Ovary (tissue), 9 donors: ENCODE data around the gene ARHGAP11A. TPM values are rescaled to one million over a fixed set of nuclear protein-coding genes. Genes with fewer than 3 reads are reported as not detected.

Source experiments
- DNase-seq, 5 donors: peaks; one replicate each; pipeline ENCODE4 v3.0.0-alpha.2; 2019 to 2020
- H3K27ac ChIP-seq, 2 donors: fragments of 200-600 bp; one replicate each; pipeline versions ENCODE4 v1.5.1 to v1.8.0; 2019 to 2022
- H3K27me3 ChIP-seq: fragments of 200-600 bp; one replicate; pipeline ENCODE4 v1.8.0; 2022
- H3K36me3 ChIP-seq: fragments of 200-600 bp; sonication (generic); one replicate; pipeline ENCODE4 v1.5.1; 2019
- H3K4me1 ChIP-seq: one replicate; pipeline ENCODE4 v1.8.1; 2013; ENCODE audit warnings: mild to moderate bottlenecking, moderate library complexity; ENCODE audit not compliant: insufficient read depth
- H3K4me3 ChIP-seq: fragments of 200-600 bp; sonication (generic); one replicate; pipeline ENCODE4 v1.5.1; 2017
- H3K9me3 ChIP-seq, 2 donors: fragments of 200-600 bp in 1 of 2; sonication (generic) in 1 of 2; one replicate each; pipeline versions ENCODE4 v1.5.1 to v1.8.1; 2013 to 2019; ENCODE audit warnings: mild to moderate bottlenecking in 1 of 2, moderate library complexity in 1 of 2
- CTCF ChIP-seq, 3 donors: fragments of 450-650 bp in 2 of 3; fragments of 200-600 bp in 1 of 3; IDR thresholded peaks; one replicate each; pipeline versions ENCODE4 v1.5.1 to v1.8.0; 2016 to 2022; ENCODE audit warnings: antibody characterized with exemption in 3 of 3, mild to moderate bottlenecking in 1 of 3
- EP300 ChIP-seq: sonication (generic); formaldehyde crosslinking; IDR thresholded peaks from one replicate; pipeline ENCODE4 v1.6.1; 2017; ENCODE audit warnings: antibody characterized with exemption
- POLR2A ChIP-seq: fragments of 450-650 bp; IDR thresholded peaks from one replicate; pipeline ENCODE4 v1.6.1; 2017; ENCODE audit warnings: antibody characterized with exemption, mild to moderate bottlenecking, moderate library complexity
- WGBS, 3 donors: extraction: QIAGEN DNeasy Blood & Tissue Kit in 1 of 3; methylation state at CpG; one replicate each; pipeline versions ENCODE4 v1.1.5 to v1.1.7; 2013 to 2017; 5-methylcytosine and 5-hydroxymethylcytosine counted together
- intact Hi-C, 4 donors: fragments of 100-400 bp; cut with DNase I; formaldehyde crosslinking; loops; one replicate each; pipeline versions ENCODE4 v1.11.0 to v1.15.1; 2022 to 2023
- polyA plus RNA-seq, 2 donors: library from polyadenylated mRNA; stranded (reverse); fragments of 200-250 nt in 1 of 2; fragments of 350-450 nt in 1 of 2; fragmentation: Illumina TruSeq in 1 of 2; extraction: RNeasy Lipid Tissue Mini Kit (QIAGEN cat#74804) in 1 of 2; gene quantifications; one replicate each; pipeline ENCODE4 v1.2.3, GENCODE V29; 2013 to 2014
- total RNA-seq, 7 donors: library from RNA; depleted of rRNA in 2 of 7; stranded (reverse); fragments of >200 nt in 2 of 7; fragmentation: NEBNext Ultra II Directional in 3 of 7; extraction: Animal tissue kit (Norgen Biotek cat#: 25700) in 3 of 7; gene quantifications; one replicate each; pipeline versions ENCODE4 v1.1.0 to v1.2.4, GENCODE V29; 2016 to 2023
- donor health status: DM: no; HTN: no; CAD: no; lungs with moderate emphysema.
- donor health status: DM: no; HTN: no; CAD: no.
- donor health status: Bipolar disorder and iron deficiency.
- donor health status: DM: yes; HTN: yes; CAD: no.
- donor health status: DM: no; HTN: no; CAD: no.
- donor health status: DM: yes; HTN: yes; CAD: no.

ARHGAP11A gene
- total and polyA plus RNA-seq, 9 donors: 0.48 to 3.1 (median 1.1) TPM

GRCh38 chr15:32657198-32657883 lies 42.0 kb downstream of the ARHGAP11A start:
- TF ChIP-seq CTCF (IDR thresholded peaks at IDR 0.05) (no peak), POLR2A (no peak), EP300 (no peak)
- 65 to 78% (median 76%) methylated on average over 5 of the region's 5 CpGs for WGBS, 3 donors

GRCh38 chr15:32657941-32658340 lies 42.6 kb downstream of the ARHGAP11A start:
- no peaks in the 10 kb centered on the region for H3K4me1 ChIP-seq
- WGBS, 3 donors: 83 to 88% (median 83%) methylated on average over 2 of the region's 2 CpGs
- H3K4me3 ChIP-seq: no peak overlapping the region
- intact Hi-C loops: no loop called here
- H3K27ac ChIP-seq: no peak overlapping the region
- no peaks in the 10 kb centered on the region for H3K9me3 ChIP-seq
- DNase-seq: no peak
- H3K27me3 ChIP-seq: no peaks in the 10 kb centered on the region
- H3K36me3 ChIP-seq: no peaks in the 10 kb centered on the region
- TF ChIP-seq POLR2A (no peak), CTCF (IDR thresholded peaks at IDR 0.05) (no peak), EP300 (no peak)

More at GRCh38 chr15:32657198-32657883, 42.0 kb downstream of the ARHGAP11A start:
- DNase-seq: no peak
- no peaks in the 10 kb centered on the region for H3K4me1 ChIP-seq
- intact Hi-C loops: no loop called here
- no peaks in the 10 kb centered on the region for H3K9me3 ChIP-seq
- H3K27ac ChIP-seq: no peak overlapping the region
- H3K36me3 ChIP-seq: no peaks in the 10 kb centered on the region
- H3K27me3 ChIP-seq: no peaks in the 10 kb centered on the region
- H3K4me3 ChIP-seq: no peak overlapping the region

GRCh38 chr15:32659340-32660155 lies 44.2 kb downstream of the ARHGAP11A start:
- WGBS, 3 donors: 61 to 69% (median 63%) methylated on average over 6 of the region's 6 CpGs

More at GRCh38 chr15:32659340-32660155, 44.2 kb downstream of the ARHGAP11A start:
- H3K4me3 ChIP-seq: no peak overlapping the region
- intact Hi-C loops: loop anchor here in 3 of 4 donors (5.0 kb wide), 2 partner anchors 333 to 338 kb away; no protein-coding TSS in a partner anchor
- H3K36me3 ChIP-seq: no peaks in the 10 kb centered on the region
- no peaks in the 10 kb centered on the region for H3K9me3 ChIP-seq
- no peaks in the 10 kb centered on the region for H3K27me3 ChIP-seq
- no peaks in the 10 kb centered on the region for H3K4me1 ChIP-seq
- H3K27ac ChIP-seq: no peak overlapping the region
- DNase-seq: no peak
- no peak for TF ChIP-seq CTCF (IDR thresholded peaks at IDR 0.05)
- TF ChIP-seq EP300: no peak
- TF ChIP-seq POLR2A: no peak
